HG03280 (cell line): ENCODE measurements around the gene RHBDF1.

Experiments used
- ATAC-seq: cut with Tn5 transposase; IDR thresholded peaks from one replicate; pipeline ENCODE4 v1.9.1; 2021; ENCODE audit warnings: mild to moderate bottlenecking, moderate library complexity; ENCODE audit not compliant: unreplicated experiment

The RHBDF1 gene

GRCh38 chr16:75580-76501 is 3.4 kb upstream of the RHBDF1 start:
- no peak for ATAC-seq

GRCh38 chr16:74747-75334 is 2.4 kb upstream of the RHBDF1 start:
- ATAC-seq, result no peak

GRCh38 chr16:74051-74746 is 1.8 kb upstream of the RHBDF1 start:
- ATAC-seq, result no peak

- no peak for ATAC-seq
Measured at GRCh38 chr16:71540-72401, 660 bp downstream of the RHBDF1 start.

GRCh38 chr16:71210-71539 is 1.3 kb downstream of the RHBDF1 start:
- ATAC-seq, result no peak

GRCh38 chr16:69181-69580 is 3.2 kb downstream of the RHBDF1 start:
- no peak for ATAC-seq

- no peak for ATAC-seq
Measured at GRCh38 chr16:67884-68789, 4.3 kb downstream of the RHBDF1 start.

- ATAC-seq, result no peak
Measured at GRCh38 chr16:67183-67791, 5.1 kb downstream of the RHBDF1 start.

GRCh38 chr16:66309-67182 is 5.9 kb downstream of the RHBDF1 start:
- no peak for ATAC-seq

GRCh38 chr16:65745-66144 is 6.7 kb downstream of the RHBDF1 start:
- no peak for ATAC-seq

- no peak for ATAC-seq
Measured at GRCh38 chr16:64914-65255, 7.5 kb downstream of the RHBDF1 start.

- no peak for ATAC-seq
Measured at GRCh38 chr16:63998-64913, 8.2 kb downstream of the RHBDF1 start.

GRCh38 chr16:63466-63865 is 9.0 kb downstream of the RHBDF1 start:
- ATAC-seq, result no peak

GRCh38 chr16:62968-63391 is 9.5 kb downstream of the RHBDF1 start:
- ATAC-seq, result no peak

- no peak for ATAC-seq
Measured at GRCh38 chr16:62283-62967, 10.0 kb downstream of the RHBDF1 start.

GRCh38 chr16:61879-62281 is 10.6 kb downstream of the RHBDF1 start:
- ATAC-seq, result no peak
